ENCODE measurements around the gene ABCC1.

DNA sequence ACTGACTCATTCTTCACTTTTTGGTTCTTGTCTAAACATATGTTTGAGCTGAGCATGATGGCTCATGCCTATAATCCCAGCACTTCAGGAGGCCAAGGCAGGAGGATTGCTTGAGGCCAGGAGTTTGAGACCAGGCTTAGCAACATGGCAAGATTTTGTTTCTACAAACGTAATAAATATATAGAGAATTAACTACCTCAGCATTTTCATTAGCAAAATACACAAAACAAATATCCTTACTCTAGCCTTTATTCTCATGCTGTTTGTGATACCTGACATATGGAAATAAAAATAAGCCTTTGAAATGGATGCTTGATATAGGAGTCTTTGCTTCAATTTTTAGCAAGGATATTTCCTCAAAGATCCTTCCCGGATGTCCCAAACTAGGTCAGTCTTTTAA lies 132.8 kb downstream of the ABCC1 start:
- TF ChIP-seq POLR2A (IDR thresholded peaks at IDR 0.05) = no peak
- TF ChIP-seq CTCF (IDR thresholded peaks at IDR 0.05) = no peak
